ENCODE measurements around the gene CPT1B. TPM values are rescaled to one million over a fixed set of nuclear protein-coding genes. Genes with fewer than 3 reads are reported as not detected.
A peak's percentile ranks its signal among the peaks of the same experiment; 100 is the strongest.
"Not testable (repeated sequence)": the region's sequence is repeated elsewhere in the genome, so short reads cannot be mapped to it uniquely, and the experiment has no call there.

Gene CPT1B
- total and polyA plus RNA-seq, 2 donors (not counting 1 experiment from before 2014, with no cell fraction given) = 55.0 to 109 TPM

DNA sequence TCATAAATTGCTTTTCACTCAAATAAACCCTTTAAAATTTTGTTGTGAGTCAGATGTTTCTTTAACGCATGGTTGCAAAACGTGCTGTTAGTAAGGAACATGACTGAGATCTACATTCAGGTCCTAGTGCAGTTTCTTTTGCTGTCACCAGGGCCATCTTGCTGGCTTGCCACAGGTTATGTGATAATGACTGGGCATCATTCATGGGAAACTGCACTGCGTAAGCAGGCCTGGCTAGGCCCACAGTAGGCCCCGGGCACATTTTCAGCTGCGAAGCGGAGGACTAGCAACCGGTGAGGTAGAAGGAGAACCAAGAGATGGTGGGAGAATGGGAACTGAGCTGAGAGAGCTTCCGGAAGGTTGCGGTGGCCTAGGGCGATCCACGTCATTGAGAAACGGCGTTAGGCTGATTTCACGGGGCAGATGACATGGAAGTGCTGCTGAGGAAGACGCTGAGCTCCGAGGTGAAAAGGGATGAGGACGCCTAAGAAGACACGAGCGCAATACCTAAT, 35.8 kb downstream of the CPT1B start:
- intact Hi-C loops (cut with micrococcal nuclease) = no loop called here
- 85% methylated on average over 14 of the region's 19 CpGs for WGBS (ENCODE audit: insufficient coverage)

DNA sequence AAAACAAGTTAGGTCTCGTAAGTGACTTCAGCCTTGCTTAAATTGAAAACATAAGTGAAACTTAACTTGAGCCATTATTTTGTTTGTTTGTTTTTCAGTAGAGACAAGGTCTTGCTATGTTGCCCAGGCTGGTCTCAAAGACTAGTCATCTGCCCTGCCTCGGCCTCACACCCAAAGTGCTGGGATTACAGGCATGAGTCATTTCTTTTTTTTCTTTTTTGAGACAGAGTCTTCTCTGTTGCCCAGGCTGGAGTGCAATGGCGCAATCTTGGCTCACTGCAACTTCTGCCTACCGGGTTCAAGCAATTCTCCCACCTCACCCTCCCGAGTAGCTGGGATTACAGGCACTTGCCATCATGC, 36.6 kb downstream of the CPT1B start:
- H3K27me3 Mint-ChIP-seq; H3K9ac ChIP-seq (ENCODE audit: low read length); H3K79me2 ChIP-seq (ENCODE audit: control insufficient read depth, insufficient read depth, low read length); H3K36me3 ChIP-seq (replicated peaks in 1 of 2; ENCODE audit: control extremely low read depth in 1 of 2, control insufficient read depth in 1 of 2, extremely low read depth in 1 of 2, insufficient read depth in 2 of 2, low read length in 1 of 2); intact Hi-C loops (cut with micrococcal nuclease); H2AFZ ChIP-seq (ENCODE audit: insufficient read depth, low read depth, low read length, poor library complexity, severe bottlenecking); H3K4me3 ChIP-seq (ENCODE audit: control extremely low read depth in 1 of 5, extremely low read depth in 1 of 5, insufficient read depth in 1 of 5, low read depth in 2 of 5, low read length in 4 of 5); H3K9me3 ChIP-seq (ENCODE audit: control extremely low read depth in 1 of 3, control insufficient read depth in 2 of 3, insufficient read depth in 1 of 3, low read length in 2 of 3); H3K27me3 ChIP-seq (replicated peaks in 1 of 4; ENCODE audit: control extremely low read depth in 1 of 4, control insufficient read depth in 3 of 4, insufficient read depth in 4 of 4, low read length in 3 of 4); H4K20me1 ChIP-seq (ENCODE audit: control insufficient read depth, insufficient read depth, low read length, poor library complexity, severe bottlenecking); H3K9me3 Mint-ChIP-seq (ENCODE audit: insufficient read depth); ATAC-seq (ENCODE audit: low read depth): not testable (repeated sequence)
- CTCF ChIA-PET = interaction anchor here (1.2 to 6.0 kb wide), 6 partner anchors 10 to 91 kb away, joined by 3 to 81 read pairs (median 10); partner anchors contain the start of genes SCO2, SYCE3 and TYMP
- Histone ChIP-seq H3K27ac (ENCODE audit: low read length in 2 of 2) (peak overlapping the region; percentile 95 to 96), H3K4me2 (replicated peaks; ENCODE audit: low read depth, low read length, poor library complexity, severe bottlenecking) (peak overlapping the region; percentile 20), H3K4me1 (ENCODE audit: control insufficient read depth in 2 of 2, insufficient read depth in 2 of 2, low read length in 2 of 2) (peaks cover 46 to 68% of the 10 kb centered on the region in 2 donors)
- H3K27ac Mint-ChIP-seq = peak overlapping the region; percentile 93
- H3K4me1 Mint-ChIP-seq = peaks cover 52% of the 10 kb centered on the region
- POLR2A ChIA-PET = interaction anchor here (1.4 to 4.6 kb wide), 4 partner anchors 9 to 34 kb away, joined by 3 to 104 read pairs (median 24); partner anchors contain the start of genes LMF2, SCO2 and TYMP
- H3K4me3 Mint-ChIP-seq = peak overlapping the region; percentile 83
- peak; percentile 40 for DNase-seq
- WGBS (ENCODE audit: insufficient coverage) = 80% methylated on average over 3 of the region's 5 CpGs

More for the DNA sequence above, 35.8 kb downstream of the CPT1B start:
- H3K9ac ChIP-seq (ENCODE audit: low read length) = no peak overlapping the region
- peaks cover 46 to 68% of the 10 kb centered on the region in 2 donors for H3K4me1 ChIP-seq (ENCODE audit: control insufficient read depth in 2 of 2, insufficient read depth in 2 of 2, low read length in 2 of 2)
- Mint-ChIP-seq H3K4me3 (peak overlapping the region; percentile 83), H3K9me3 (ENCODE audit: insufficient read depth) (no peaks in the 10 kb centered on the region), H3K27ac (peak overlapping the region; percentile 93), H3K27me3 (no peaks in the 10 kb centered on the region), H3K4me1 (peaks cover 52% of the 10 kb centered on the region)
- DNase-seq (peak; percentile 62), ATAC-seq (ENCODE audit: low read depth) (no peak)
- H3K4me3 ChIP-seq (ENCODE audit: control extremely low read depth in 1 of 5, extremely low read depth in 1 of 5, insufficient read depth in 1 of 5, low read depth in 2 of 5, low read length in 4 of 5) = peak overlapping the region in 1 of 5 experiments; percentile 8
- ChIA-PET CTCF (interaction anchor here (0.9 to 1.5 kb wide), 2 partner anchors 17 kb away, joined by 5 to 10 read pairs; partner anchors contain the start of gene SCO2), POLR2A (interaction anchor here (3.4 to 4.6 kb wide), 2 partner anchors 11 to 15 kb away, joined by 40 to 104 read pairs; partner anchors contain the start of genes SCO2 and TYMP)
- H3K79me2 ChIP-seq (ENCODE audit: control insufficient read depth, insufficient read depth, low read length) = no peaks in the 10 kb centered on the region
- H2AFZ ChIP-seq (ENCODE audit: insufficient read depth, low read depth, low read length, poor library complexity, severe bottlenecking) = peak overlapping the region; percentile 34
- no peaks in the 10 kb centered on the region for H3K36me3 ChIP-seq (replicated peaks in 1 of 2; ENCODE audit: control extremely low read depth in 1 of 2, control insufficient read depth in 1 of 2, extremely low read depth in 1 of 2, insufficient read depth in 2 of 2, low read length in 1 of 2)
- H3K9me3 ChIP-seq (ENCODE audit: control extremely low read depth in 1 of 3, control insufficient read depth in 2 of 3, insufficient read depth in 1 of 3, low read length in 2 of 3) = no peaks in the 10 kb centered on the region
- H3K27me3 ChIP-seq (replicated peaks in 1 of 4; ENCODE audit: control extremely low read depth in 1 of 4, control insufficient read depth in 3 of 4, insufficient read depth in 4 of 4, low read length in 3 of 4) = no peaks in the 10 kb centered on the region
- H4K20me1 ChIP-seq (ENCODE audit: control insufficient read depth, insufficient read depth, low read length, poor library complexity, severe bottlenecking) = no peaks in the 10 kb centered on the region
- TF ChIP-seq, protein P1, sequence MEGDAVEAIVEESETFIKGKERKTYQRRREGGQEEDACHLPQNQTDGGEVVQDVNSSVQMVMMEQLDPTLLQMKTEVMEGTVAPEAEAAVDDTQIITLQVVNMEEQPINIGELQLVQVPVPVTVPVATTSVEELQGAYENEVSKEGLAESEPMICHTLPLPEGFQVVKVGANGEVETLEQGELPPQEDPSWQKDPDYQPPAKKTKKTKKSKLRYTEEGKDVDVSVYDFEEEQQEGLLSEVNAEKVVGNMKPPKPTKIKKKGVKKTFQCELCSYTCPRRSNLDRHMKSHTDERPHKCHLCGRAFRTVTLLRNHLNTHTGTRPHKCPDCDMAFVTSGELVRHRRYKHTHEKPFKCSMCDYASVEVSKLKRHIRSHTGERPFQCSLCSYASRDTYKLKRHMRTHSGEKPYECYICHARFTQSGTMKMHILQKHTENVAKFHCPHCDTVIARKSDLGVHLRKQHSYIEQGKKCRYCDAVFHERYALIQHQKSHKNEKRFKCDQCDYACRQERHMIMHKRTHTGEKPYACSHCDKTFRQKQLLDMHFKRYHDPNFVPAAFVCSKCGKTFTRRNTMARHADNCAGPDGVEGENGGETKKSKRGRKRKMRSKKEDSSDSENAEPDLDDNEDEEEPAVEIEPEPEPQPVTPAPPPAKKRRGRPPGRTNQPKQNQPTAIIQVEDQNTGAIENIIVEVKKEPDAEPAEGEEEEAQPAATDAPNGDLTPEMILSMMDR (IDR thresholded peaks at IDR 0.05) = no peak
- no peak for TF ChIP-seq EZH2 (IDR thresholded peaks at IDR 0.05; ENCODE audit: borderline replicate concordance, insufficient read depth, low read depth, low read length, poor library complexity, severe bottlenecking)
- H3K4me2 ChIP-seq (replicated peaks; ENCODE audit: low read depth, low read length, poor library complexity, severe bottlenecking) = peak overlapping the region; percentile 1
- peak overlapping the region; percentile 95 to 96 for H3K27ac ChIP-seq (ENCODE audit: low read length in 2 of 2)
